Vagina (tissue), 2 donors: ENCODE data around the gene MEI1.

Source experiments
- POLR2A ChIP-seq, 2 donors: fragments of 450-650 bp; IDR thresholded peaks; one replicate each; pipeline ENCODE4 v1.6.1; 2017; ENCODE audit warnings: antibody characterized with exemption in 2 of 2, mild to moderate bottlenecking in 2 of 2, moderate library complexity in 2 of 2
- POLR2AphosphoS5 ChIP-seq, 2 donors: sonication (generic); formaldehyde crosslinking; IDR thresholded peaks; one replicate each; pipeline ENCODE4 v1.9.0; 2017; ENCODE audit warnings: antibody characterized with exemption in 2 of 2, mild to moderate bottlenecking in 2 of 2, low read depth in 1 of 2; ENCODE audit not compliant: insufficient read depth in 1 of 2
- TF ChIP-seq, protein P1 (sequence below), 3 experiments: fragments of 450-650 bp in 2 of 3; fragments of 200-600 bp in 1 of 3; sonication (generic) in 1 of 3; IDR thresholded peaks; one replicate each; pipeline ENCODE4 v1.5.1; 2017 to 2019; ENCODE audit warnings: antibody characterized with exemption in 3 of 3, mild to moderate bottlenecking in 2 of 3, moderate library complexity in 2 of 3

DNA sequence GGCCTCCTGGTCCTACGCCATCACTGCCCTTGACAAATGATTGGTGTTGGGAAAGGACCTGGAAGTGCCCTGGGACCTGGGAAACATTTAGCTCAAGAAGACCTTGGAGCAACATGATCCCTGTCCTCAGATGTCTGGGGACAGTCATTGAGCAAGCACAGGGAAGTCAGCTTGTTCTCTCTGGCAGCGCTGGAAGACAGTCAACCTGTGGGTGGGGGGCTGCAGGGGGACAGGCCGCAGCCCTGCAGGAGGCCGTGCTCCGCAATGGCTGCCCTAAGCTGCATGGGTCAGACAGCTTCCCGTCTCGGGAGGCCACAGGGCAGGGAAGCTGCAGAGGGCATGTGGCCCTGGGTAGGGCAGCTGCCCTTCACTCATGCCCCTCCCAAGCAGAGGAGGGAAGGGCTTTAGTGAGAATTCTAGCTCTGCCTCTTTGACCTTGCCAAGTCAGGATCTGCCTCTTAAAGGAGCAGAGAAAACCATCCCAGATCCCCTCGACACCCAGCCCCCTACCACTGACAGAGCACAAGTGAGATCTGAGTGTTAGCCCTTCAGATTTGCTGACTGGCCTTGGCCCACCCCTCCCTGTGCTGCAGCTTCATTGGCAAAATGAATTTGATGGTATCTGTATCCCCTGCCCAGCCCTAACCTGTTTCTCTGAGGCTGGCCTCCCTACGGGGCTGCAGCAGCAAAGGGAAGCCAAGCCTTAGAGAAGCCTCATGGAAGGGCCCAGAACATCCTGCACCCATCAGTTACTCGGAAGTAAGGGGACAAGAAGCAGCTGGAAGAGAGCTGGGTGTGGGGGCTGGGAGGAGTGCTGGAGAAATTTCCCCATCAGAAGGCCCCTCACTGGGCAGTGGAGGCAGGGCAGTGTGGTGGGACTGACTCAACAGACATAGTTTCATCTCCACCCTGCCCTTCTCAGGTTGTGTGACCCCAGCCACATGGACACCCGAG, 127.4 kb downstream of the MEI1 start:
- TF ChIP-seq, protein P1, sequence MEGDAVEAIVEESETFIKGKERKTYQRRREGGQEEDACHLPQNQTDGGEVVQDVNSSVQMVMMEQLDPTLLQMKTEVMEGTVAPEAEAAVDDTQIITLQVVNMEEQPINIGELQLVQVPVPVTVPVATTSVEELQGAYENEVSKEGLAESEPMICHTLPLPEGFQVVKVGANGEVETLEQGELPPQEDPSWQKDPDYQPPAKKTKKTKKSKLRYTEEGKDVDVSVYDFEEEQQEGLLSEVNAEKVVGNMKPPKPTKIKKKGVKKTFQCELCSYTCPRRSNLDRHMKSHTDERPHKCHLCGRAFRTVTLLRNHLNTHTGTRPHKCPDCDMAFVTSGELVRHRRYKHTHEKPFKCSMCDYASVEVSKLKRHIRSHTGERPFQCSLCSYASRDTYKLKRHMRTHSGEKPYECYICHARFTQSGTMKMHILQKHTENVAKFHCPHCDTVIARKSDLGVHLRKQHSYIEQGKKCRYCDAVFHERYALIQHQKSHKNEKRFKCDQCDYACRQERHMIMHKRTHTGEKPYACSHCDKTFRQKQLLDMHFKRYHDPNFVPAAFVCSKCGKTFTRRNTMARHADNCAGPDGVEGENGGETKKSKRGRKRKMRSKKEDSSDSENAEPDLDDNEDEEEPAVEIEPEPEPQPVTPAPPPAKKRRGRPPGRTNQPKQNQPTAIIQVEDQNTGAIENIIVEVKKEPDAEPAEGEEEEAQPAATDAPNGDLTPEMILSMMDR (IDR thresholded peaks at IDR 0.05) = no peak
- no peak for TF ChIP-seq POLR2A (IDR thresholded peaks at IDR 0.05)
- TF ChIP-seq POLR2AphosphoS5 (IDR thresholded peaks at IDR 0.05; ENCODE audit: insufficient read depth in 1 of 2, low read depth in 1 of 2) = no peak
